Pancreas (tissue), 10 donors: ENCODE measurements around the gene KLRB1. TPM values are rescaled to one million over a fixed set of nuclear protein-coding genes. Genes with fewer than 3 reads are reported as not detected.

ENCODE experiments used
- ATAC-seq, 4 donors: fragments of 200-7000 bp; cut with Tn5 transposase; one replicate each; pipeline versions ENCODE4 v1.8.0 to v1.9.1; 2020; ENCODE audit warnings: mild to moderate bottlenecking in 4 of 4, moderate library complexity in 4 of 4
- DNase-seq, 6 donors: peaks; one replicate each; pipeline ENCODE4 v3.0.0-alpha.2; 2020
- FAIRE-seq: peaks from 2 replicates; lab custom pipeline; 2012; peaks lifted over from hg19 to GRCh38; lab: Jason Lieb, UNC
- H3K27ac ChIP-seq, 4 donors: fragments of 200-600 bp; sonication (generic); 1 replicate in 3 of 4; 2 replicates in 1 of 4; pipeline versions ENCODE4 v1.5.0 to v1.8.0; 2020
- H3K27me3 ChIP-seq, 4 donors: fragments of 200-600 bp; one replicate each; pipeline ENCODE4 v1.8.0; 2021
- H3K36me3 ChIP-seq, 3 donors: fragments of 200-600 bp; sonication (generic) in 1 of 3; one replicate each; pipeline versions ENCODE4 v1.5.0 to v1.8.0; 2020 to 2021
- H3K4me1 ChIP-seq, 3 donors: fragments of 200-600 bp; one replicate each; pipeline ENCODE4 v1.8.0; 2021
- H3K4me3 ChIP-seq, 4 donors: fragments of 200-600 bp; sonication (generic) in 2 of 4; one replicate each; pipeline versions ENCODE4 v1.5.0 to v1.8.0; 2020 to 2021
- H3K9me3 ChIP-seq, 4 donors: fragments of 200-600 bp; one replicate each; pipeline ENCODE4 v1.8.0; 2021
- CTCF ChIP-seq, 4 donors: fragments of 200-600 bp; sonication (generic) in 3 of 4; IDR thresholded peaks; one replicate each; pipeline versions ENCODE4 v1.5.0 to v1.8.0; 2021; ENCODE audit warnings: antibody characterized with exemption in 4 of 4
- WGBS, 2 donors: extraction: QIAGEN DNeasy Blood & Tissue Kit; methylation state at CpG; one replicate each; pipeline ENCODE4 v1.1.7; 2013; 5-methylcytosine and 5-hydroxymethylcytosine counted together
- intact Hi-C, 3 donors: fragments of 100-400 bp; cut with DNase I; formaldehyde crosslinking; loops; one replicate each; pipeline versions ENCODE4 v1.11.1 to v1.14.2; 2022
- polyA plus RNA-seq, 2 donors: library from polyadenylated mRNA; stranded (reverse); fragments of 200-250 nt; gene quantifications; one replicate each; pipeline ENCODE4 v1.2.3, GENCODE V29; 2013
- total RNA-seq, 6 donors: library from RNA; stranded (reverse); fragmentation: NEBNext Ultra II Directional in 4 of 6; extraction: Animal tissue kit (Norgen Biotek cat#: 25700) in 4 of 6; gene quantifications; one replicate each; pipeline versions ENCODE4 v1.2.1 to v1.2.4, GENCODE V29; 2021 to 2023
- donor health status: healthy with polysubstance abuse.
- donor health status: DM: no; HTN: no; CAD: no; lungs with moderate emphysema.
- donor health status: DM: no; HTN: no; CAD: no.
- donor health status: control.
- donor health status: control.
- donor health status: Bipolar disorder and iron deficiency.
- donor health status: DM: yes; HTN: yes; CAD: no.
- donor health status: DM: no; HTN: no; CAD: no.
- donor health status: DM: no; HTN: no; CAD: no.
- donor health status: DM: yes; HTN: yes; CAD: no.

Gene KLRB1
- total and polyA plus RNA-seq, 8 donors = 0.12 to 1.00 (median 0.16) TPM; not detected in 1

DNA sequence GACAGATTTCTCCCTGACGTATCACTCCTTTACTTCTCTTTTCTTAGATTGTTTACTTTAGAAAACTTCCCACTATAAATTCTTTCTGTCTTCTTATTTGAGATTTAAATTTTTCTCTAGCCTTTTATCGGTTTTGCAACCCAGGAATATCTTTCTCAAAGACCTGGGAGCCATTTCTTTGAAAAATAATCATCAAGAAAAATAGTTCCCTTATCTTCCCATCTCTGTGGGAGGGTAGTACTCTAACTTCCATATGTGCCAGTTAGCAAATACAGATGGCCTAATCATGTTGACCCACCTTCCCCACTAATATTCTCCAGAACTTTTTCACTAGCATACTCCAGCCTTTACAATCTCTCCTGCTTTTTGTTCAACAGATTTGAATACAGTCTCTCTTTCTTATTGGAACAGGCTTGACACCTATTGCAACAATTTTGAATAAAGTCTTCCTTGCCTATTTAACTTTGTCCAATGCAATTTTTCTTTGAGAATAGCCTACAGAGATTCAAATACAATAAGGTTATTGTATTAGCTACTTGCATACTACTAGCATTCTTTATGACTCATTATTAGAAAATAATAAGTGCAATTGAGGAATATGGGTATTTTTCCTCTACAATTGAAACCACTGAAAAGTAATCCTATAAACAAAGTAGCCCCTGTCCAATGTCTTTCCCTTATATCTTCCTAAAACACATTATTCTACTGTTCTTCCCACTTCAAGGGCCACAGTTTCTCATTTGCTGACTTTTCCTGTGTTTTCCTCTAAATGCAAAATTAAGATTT lies 27.4 kb upstream of the KLRB1 start:
- H3K4me3 ChIP-seq = no peak overlapping the region
- DNase-seq (no peak), ATAC-seq (no peak), FAIRE-seq (no peak)
- no peaks in the 10 kb centered on the region for H3K36me3 ChIP-seq
- WGBS, 2 donors = 78 to 81% methylated on average over 2 of the region's 2 CpGs
- TF ChIP-seq CTCF (IDR thresholded peaks at IDR 0.05) = no peak
- H3K27me3 ChIP-seq = no peaks in the 10 kb centered on the region
- intact Hi-C loops = loop anchor here in 1 of 3 donors (5.0 kb wide), 1 partner anchor 72 kb away; no protein-coding TSS in a partner anchor
- H3K27ac ChIP-seq = no peak overlapping the region
- H3K9me3 ChIP-seq = no peaks in the 10 kb centered on the region
- H3K4me1 ChIP-seq = no peaks in the 10 kb centered on the region

- no peaks in the 10 kb centered on the region for H3K36me3 ChIP-seq
- peak; percentile 33 to 57 (median 52) for TF ChIP-seq CTCF (IDR thresholded peaks at IDR 0.05)
- no peaks in the 10 kb centered on the region for H3K9me3 ChIP-seq
- WGBS, 2 donors = 15 to 22% methylated on average over 2 of the region's 2 CpGs
- no peak overlapping the region for H3K4me3 ChIP-seq
- no peaks in the 10 kb centered on the region for H3K4me1 ChIP-seq
- peak in 2 of 6 donors; percentile 44 to 52 for DNase-seq
- FAIRE-seq = peak; percentile 68
- peak in 3 of 4 donors; percentile 54 to 85 (median 71) for ATAC-seq
- H3K27ac ChIP-seq = no peak overlapping the region
- H3K27me3 ChIP-seq = no peaks in the 10 kb centered on the region
- intact Hi-C loops = no loop called here
Measured at GRCh38 chr12:9634177-9634803, 26.6 kb upstream of the KLRB1 start.

DNA sequence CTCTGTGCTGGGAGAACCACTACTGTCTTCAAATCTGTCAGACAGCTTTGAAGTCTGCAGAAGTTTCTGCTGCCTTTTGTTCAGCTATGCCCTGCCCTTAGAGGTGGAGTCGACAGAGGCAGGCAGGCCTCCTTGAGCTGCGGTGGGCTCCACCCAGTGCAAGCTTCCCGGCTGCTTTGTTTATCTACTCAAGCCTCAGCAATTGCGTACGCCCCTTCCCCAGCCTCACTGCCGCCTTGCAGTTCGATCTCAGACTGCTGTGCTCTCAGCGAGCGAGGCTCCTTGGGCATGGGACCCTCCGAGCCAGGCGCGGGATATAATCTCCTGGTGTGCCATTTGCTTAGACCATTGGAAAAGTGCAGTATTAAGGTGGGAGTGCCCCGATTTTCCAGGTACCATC lies 25.1 kb upstream of the KLRB1 start:
- no peaks in the 10 kb centered on the region for H3K36me3 ChIP-seq
- DNase-seq = no peak
- TF ChIP-seq CTCF (IDR thresholded peaks at IDR 0.05) = no peak
- no peaks in the 10 kb centered on the region for H3K9me3 ChIP-seq
- WGBS, 2 donors = 92 to 99% methylated on average over 13 of the region's 13 CpGs
- no peak for FAIRE-seq
- H3K27ac ChIP-seq = no peak overlapping the region
- no peaks in the 10 kb centered on the region for H3K27me3 ChIP-seq
- H3K4me3 ChIP-seq = no peak overlapping the region
- intact Hi-C loops = no loop called here
- ATAC-seq = no peak
- no peaks in the 10 kb centered on the region for H3K4me1 ChIP-seq

DNA sequence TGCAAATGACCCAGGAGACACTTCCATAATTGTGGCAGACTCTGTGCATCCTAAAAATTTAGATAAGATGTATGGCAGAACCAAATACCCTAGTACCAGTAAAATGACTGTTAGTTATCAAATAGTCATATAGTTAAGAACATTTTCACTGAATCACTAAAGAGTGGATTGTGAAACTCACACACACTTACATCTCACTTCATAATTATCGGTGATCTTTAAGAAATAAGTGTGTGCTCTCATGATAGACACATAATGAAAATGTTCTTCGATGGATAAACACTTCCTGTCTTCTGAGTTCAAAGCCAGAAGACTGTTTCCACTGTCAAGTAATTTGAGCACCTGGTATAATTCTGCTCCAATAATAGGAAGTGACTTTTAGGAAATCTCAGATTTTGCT lies 19.1 kb upstream of the KLRB1 start:
- no peak overlapping the region for H3K27ac ChIP-seq
- H3K36me3 ChIP-seq = no peaks in the 10 kb centered on the region
- no peak for TF ChIP-seq CTCF (IDR thresholded peaks at IDR 0.05)
- DNase-seq (no peak), ATAC-seq (no peak), FAIRE-seq (no peak)
- intact Hi-C loops = no loop called here
- H3K4me3 ChIP-seq = no peak overlapping the region
- no peaks in the 10 kb centered on the region for H3K9me3 ChIP-seq
- no peaks in the 10 kb centered on the region for H3K4me1 ChIP-seq
- no peaks in the 10 kb centered on the region for H3K27me3 ChIP-seq
- WGBS, 2 donors = 78 to 90% methylated on average over 2 of the region's 2 CpGs

DNA sequence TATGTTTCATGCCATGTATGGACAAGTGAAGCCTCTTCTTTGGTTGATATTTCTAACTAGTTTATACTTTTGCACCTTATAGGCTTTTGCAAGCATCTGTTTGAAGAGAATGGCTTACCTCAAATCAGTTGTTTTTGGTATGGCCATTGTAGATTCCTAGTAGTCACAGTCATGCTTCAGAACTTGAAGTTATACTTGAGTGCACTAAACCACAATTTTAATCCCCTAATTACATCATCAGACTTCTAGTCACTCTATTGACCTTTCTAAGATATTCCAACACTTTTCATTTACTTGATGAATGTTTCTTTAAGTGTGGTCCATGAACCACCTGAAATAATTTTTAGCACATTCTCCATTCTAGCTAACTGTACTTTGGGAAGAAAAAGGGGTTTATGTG lies 18.6 kb upstream of the KLRB1 start:
- FAIRE-seq (no peak), ATAC-seq (no peak), DNase-seq (no peak)
- no peak overlapping the region for H3K4me3 ChIP-seq
- H3K27me3 ChIP-seq = no peaks in the 10 kb centered on the region
- H3K9me3 ChIP-seq = no peaks in the 10 kb centered on the region
- H3K27ac ChIP-seq = no peak overlapping the region
- H3K36me3 ChIP-seq = no peaks in the 10 kb centered on the region
- intact Hi-C loops = no loop called here
- TF ChIP-seq CTCF (IDR thresholded peaks at IDR 0.05) = no peak
- H3K4me1 ChIP-seq = no peaks in the 10 kb centered on the region
